ENCODE data around the gene CERK.

CERK gene

DNA sequence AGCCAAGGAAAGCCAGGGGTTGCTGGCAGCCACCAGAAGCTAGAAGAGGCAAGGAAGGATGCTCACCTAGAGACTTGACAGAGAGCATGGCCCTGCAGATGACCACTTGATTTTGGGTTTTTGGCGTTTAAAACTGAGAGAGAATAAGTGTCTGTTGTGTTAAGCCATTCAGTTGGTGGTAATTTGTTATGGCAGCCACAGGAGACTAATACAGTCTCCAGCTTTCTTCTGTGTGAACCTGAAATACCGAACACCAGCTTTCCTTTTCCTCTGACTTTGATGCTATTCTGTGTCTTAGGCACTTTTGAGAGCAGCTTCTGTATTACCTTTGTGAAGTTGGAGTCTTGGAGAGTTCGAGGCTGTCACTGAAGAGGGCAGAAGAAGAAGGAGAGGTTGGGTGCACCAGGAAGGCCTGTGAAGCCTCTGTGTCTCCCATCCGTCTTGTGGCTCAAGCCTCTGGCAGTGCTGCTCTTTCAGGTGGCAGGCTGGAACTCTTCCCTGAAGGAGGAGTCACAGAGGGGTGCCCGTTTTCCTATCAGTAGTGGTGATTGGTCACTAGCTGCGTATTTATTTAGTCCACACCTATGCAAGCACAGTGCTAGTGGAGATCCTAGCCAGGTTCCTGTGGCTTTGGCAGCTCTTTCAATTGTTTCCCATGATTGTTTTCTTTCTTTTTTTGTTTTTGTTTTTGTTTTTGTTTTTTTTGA is 26.9 kb upstream of the CERK start:
- no peak for DNase-seq

DNA sequence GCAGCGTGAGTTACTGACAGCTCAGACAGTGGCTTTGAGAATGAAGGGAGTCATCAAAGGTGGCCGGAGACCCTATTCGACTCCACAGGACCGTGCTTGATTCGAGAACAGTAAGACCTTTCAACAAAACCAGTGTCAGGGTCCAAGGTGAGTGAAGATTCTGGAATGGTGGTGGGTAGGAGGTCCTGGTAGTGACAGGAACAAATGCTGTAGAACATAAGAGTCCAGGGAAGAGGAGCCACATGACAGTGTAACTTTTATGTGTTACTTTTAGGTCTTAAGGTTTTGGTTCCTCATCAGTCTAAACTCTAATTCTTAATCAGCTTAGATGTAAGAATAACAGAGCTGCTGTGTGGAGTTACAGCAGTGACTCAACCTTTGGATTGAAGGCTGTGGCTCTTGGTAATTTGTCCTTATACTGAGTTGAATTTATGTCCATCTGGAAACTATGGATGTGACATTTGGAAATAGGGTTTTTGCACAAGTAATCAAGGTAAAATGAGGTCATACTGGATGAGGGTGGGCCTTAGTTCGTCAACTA is 26.2 kb upstream of the CERK start:
- DNase-seq = no peak

DNA sequence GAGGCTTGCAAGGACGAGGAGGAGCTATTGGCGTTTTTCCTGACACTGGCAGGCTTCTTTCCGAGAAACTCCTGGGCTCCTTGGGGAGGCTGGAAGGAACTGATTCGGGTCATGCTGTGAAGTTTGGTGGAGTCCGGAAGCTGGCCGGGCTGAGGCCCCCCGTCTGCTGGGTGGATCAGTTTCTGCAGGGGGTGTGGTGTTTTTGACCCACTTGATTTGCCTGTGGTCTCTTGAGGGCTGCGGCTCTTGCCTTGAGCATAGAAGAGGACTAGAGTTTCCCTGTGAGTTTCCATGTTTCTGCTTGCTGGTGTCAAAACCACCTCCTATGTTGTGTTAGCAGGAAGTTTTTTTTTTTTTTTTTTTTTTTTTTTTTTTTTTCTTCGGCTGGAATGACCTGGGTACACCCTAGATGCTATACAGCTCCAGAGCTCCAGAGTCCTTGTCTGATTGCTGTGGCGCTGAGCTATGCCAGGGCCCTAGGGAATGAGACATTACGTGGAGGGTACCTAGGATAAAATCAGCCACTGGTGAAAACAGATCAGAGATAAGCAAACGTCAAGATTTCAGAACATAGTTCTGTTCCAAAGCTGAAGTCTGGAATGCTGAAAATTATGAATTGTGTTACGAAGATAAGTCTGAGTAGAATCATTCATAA is 25.1 kb upstream of the CERK start:
- peak in 1 of 2 experiments; percentile 28 for DNase-seq

DNA sequence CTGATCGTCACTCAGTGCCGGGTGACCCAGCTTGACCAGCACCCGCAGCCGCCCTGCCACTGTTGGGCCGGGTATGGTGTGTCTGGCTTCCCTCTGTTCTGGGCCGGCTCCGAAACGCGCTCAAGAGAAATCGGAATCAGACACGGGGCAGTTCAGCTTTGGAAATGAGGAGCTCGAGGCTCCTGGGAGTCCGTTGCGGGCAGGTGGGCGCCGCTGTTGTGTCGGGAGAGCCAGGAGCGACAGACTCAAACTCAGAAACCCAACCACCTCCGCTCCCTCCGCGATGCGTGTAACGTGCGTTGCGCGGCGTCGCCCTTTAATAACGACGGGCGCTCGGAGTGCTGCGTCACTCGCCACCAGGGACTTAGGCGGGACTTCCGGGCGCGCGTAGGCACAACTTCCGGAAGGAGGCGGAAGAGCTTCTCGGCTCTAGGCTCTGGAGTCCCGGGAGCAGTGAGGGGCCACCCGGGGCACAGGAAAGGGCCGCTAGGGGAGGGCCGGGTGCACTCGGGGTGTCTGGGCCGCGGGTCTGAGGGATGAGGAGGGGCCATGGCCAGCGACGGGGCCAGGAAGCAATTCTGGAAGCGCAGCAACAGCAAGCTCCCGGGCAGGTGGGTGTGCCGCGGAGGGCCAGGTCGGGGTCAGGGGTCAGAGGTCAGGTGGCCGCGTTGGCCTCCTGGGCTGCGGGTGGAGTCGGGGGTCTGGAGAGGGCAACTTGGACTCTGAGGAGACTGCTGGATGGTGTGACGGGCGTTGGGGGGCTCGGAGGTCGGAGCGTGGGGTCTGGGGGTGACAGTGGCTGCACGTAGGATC is 24.4 kb upstream of the CERK start, which contains the start of gene TBC1D22A:
Gene TBC1D22A, plus strand, starts transcription at position 413 of the 813 bp plus-strand sequence. Its CDS starts 137 bp downstream, at position 550.
- DNase-seq = peak; percentile 83 to 94

DNA sequence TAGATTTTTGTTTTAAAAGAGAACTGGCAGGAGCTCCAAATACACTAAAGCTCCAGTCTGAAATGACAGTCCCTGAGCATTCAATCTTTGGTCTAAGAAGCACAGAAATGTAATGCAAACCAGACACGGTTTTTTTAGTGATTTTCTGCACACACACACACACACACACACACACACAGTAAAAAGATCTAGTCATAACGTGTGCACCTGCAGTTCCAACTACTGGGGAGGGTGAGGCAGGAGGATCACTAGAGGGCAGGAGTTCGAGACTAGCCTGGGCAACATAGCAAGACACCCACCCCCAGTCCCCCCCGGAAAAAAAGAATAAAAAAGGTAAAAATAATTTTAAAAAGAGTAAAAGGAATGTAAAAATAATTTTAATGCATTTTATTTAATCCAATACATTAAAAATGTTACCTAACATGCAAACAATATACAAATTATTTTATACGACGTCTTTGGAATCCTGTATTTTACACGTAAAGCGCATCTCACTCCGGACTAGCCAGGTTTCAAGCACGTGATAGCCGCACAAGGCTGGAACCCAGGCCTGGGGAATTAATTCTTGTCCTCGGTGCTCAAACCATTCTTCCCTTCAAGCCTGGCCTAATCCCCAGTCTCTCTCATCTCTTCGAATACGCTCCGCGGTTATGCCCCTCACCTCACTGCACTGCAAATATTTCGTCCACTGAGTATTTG is 23.6 kb upstream of the CERK start:
- peak in 1 of 2 experiments; percentile 25 for DNase-seq

GRCh38 chr22:46761017-46761416 is 23.0 kb upstream of the CERK start:
- no peak for DNase-seq

DNA sequence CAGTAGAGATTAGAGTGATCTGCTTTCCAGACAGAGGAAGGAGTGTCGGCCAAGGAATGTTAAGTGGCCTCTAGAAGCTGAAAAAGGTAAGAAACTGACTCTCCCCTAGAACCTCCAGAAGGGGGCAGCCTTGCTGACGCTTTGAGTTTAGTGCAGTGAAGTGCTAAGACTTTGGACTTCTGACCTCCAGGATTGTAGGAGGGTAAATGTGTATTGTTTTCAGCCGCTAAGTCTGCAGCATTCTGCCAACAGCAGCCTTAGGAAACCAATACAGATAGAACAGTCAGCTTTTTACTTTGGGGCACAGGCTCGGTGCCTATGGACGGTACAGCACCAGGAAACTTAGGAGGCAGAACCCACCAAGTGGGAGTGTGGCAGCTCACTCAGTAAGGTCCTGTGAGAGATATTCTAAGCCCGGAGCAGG is 20.8 kb upstream of the CERK start:
- DNase-seq = peak; percentile 38 to 54

DNA sequence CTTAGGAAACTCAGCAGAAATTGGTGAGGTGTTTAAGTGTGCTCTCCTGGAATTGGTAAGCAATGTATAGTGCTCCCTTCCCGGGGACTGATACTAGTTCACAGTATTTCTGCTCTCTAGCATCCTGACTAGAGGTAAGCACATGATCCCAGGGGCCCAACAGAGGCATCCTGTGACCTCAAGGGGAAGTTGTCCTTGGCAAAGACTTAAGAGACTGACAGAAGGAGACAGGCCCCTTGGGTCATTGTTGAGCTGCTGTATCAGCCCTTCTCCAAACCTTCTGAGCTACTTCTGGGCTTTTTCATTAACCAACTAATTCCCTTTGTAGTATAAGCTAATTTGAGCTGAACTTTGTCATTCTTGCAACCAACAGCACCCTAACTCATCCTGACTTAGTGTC is 20.1 kb upstream of the CERK start:
- DNase-seq = no peak

DNA sequence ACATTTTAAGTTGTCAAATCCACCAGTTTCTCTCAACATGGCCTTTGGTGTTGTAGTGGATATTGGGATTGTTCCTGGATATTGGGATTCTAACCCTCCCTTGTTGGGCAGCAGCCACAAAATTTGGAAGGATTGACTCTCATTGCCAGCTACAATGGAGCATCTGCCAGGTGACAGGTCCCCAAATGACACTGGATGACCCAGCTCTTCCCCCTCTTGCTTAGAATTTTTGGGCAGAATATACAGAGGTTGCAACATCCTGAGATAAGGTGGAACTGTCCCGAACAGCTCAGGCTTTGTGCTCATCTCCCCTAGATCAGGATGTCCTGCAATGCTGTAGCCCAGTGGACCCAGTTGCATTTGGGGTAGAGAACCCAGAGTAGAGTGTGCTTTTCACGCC is 19.1 kb upstream of the CERK start:
- DNase-seq = no peak

DNA sequence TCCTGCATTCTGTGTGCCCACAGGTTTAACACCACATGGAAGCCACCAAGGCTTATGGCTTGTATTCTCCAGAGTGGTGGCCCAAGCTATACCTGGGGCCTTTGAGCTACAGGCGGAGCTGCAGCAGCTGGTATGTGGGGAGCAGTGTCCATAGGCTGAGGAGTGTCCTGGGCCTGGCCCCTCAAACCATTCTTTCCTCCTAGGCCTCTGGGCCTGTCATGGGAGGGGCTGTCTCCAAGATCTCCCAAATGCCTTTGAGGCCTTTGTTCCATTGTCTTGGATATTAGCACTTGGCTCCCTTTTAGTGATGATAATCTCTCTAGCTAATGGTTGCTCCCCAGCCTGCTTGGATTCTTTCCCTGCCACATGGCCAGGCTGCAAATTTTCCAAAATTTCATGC is 18.0 kb upstream of the CERK start:
- no peak for DNase-seq

DNA sequence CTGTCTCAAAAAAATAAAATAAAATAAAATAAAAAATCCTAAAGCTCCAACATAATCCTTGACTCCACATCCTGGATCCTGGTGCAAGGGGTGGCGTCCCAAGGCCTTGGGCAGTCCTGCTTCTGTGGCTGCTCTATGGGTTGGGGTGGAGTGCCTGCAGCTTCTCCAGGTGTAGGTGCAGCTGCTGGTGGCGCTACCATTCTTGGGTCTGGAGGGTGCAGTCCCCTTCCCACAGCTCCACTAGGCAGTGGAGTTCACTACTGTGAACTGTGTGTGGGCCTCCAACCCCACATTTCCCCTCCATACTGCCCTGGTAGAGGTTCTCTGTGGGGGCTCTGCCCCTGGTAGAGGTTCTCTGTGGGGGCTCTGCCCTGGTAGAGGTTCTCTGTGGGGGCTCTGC is 17.5 kb upstream of the CERK start:
- no peak for DNase-seq

DNA sequence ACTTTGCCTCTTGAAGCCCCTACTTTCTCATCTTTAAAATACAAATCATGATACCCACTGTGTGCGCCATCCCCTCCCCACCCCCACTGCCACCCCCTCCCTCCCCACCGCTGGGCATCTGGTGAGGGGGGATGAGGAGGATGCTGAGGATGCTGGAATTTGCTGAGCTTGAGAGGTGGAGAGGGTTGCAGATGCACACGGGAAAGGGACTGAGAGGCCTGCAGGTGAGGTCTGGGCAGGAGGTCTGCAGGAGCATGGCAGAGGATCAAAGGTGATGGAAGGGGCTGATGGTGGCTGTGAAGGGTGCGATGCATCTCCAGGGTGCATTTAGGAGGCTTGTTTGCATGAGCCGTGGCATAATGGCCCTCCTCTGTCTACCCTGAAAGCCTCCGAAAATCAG is 16.8 kb upstream of the CERK start:
- no peak for DNase-seq

DNA sequence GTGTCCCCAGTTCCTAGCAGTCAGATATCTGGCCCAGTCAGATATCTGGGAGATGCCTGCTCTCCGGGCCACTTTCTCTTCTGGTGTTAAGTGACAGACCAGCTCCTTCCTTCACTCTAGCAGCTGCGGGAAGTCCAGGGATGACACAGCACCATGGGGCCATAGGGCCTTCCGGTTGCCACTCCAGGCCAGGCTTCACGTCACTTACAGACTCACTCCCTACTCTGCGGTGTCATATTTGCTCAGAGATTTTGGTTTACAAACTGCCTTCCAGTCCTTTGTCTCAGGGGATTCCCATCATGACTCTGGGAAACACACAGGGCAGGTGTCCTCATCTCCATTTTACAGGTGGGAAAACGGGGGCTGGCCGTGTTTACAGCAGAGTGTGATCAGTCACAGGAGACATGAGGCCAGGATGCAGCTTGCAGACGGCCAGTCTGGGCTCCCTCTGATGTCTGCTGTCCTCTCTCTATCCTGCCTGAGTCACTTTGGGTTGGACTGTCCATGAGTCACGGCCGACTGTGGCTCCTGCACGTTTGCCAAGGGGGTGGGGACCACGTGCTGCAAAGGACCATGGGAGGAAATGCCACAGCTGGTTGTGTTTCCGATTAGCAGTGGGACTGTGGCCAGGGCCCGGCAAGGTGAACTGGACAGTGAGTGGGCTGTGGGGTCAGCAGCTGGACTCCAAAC is 16.2 kb upstream of the CERK start:
- DNase-seq = no peak

DNA sequence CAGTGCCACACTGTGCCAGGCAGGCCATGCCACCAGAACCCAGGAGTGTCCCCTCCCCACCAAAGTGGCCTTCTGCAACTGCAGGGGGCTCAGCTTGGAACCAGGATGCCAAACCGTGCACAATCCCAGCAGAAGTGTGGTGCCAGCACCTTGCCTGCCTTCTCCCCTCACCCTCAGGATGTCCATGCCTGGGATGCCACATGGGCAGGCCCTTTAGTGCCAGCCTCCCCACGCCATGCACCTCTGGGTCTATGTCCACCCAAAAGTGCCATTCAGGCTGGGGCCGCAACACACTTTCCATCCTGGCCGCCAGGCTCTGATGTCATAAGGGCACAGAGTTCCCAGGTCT is 15.7 kb upstream of the CERK start:
- no peak for DNase-seq

DNA sequence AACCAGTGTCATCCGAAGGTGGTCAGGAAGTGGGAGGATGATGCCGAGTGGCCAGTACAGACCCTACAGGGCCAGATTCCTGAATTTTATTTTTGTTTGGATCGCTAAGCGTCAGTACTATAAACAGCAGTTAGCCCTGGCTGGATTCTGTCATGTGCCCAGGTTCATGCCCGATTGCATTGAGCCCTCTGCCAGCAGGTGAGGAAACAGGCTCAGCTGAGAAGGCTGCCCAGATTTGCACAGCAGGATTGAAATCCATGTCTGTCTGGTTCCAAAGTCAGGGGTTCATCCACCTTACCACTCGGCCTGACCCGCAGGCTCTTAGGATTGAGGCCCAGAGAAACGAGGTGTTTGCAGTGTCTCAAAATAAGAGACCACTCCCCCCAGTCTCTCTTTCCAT is 15.3 kb upstream of the CERK start:
- DNase-seq = no peak

DNA sequence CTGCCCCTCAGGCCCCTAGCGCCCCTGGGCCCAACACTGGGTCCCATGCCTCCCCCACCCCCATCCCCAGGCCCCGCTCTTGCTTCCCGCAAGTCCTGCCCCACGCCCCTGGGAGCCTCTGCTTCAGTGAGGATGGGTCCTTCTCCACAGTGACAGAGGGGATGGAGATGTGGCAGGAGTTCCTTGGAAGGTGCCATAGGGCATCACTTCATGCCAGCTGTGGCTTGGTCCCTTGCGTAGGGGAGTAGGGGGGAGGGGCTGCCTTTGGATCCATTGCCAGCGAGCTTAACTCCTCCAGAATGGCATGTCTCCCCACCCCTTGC is 14.9 kb upstream of the CERK start:
- DNase-seq = no peak

GRCh38 chr22:46752286-46752987 is 14.4 kb upstream of the CERK start:
- no peak for DNase-seq

DNA sequence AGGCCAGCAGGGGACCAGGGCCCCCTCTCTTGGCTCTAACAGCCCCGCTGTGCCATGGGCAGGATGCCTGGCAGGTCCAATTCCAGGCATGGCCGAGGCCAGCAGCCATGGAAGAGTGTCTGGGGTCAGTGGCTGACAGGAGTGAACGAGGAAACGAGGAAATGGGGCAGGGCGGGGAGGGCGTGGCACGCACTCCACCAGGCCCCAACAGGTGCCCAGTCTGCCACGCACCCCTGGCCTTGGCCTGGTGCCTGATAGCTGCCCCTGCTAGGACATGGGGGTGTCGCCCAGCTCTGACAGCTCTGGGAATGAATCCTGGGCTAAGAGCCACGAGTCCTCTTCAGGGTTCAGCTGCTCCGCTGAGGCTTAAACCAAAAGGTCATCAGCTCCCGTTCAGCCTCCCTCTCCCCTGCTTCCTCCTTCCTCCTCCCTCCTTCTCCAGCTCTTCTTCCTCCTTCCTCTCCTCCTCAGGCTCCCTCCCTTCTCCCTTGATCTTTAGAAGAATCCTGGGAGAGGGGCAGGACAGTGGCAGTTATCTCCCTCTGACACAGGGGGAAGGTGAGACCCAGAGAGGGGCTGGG is 12.9 kb upstream of the CERK start:
- DNase-seq = no peak

DNA sequence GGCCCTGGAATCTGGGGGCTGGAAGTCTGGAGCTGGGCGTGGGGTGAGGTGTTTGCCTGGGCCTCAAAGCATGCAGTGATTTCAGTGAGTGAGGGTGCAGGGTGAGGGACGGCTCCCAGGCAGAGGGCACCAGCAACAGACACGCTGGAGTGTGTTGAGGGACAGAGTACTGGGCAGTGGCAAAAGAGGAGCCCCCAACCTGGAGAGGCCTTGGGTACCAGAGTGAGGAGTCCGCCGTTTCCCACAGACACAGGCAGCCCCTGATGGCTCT is 12.4 kb upstream of the CERK start:
- no peak for DNase-seq

GRCh38 chr22:46749682-46750529 is 11.9 kb upstream of the CERK start:
- no peak for DNase-seq
